Suprapubic skin (tissue), 3 donors: Measurements from ENCODE around the gene KREMEN1.

Source experiments
- EP300 ChIP-seq: sonication (generic); formaldehyde crosslinking; IDR thresholded peaks from one replicate; pipeline ENCODE4 v1.6.1; 2017; ENCODE audit warnings: antibody characterized with exemption
- POLR2A ChIP-seq, 2 donors: fragments of 450-650 bp; IDR thresholded peaks; one replicate each; pipeline ENCODE4 v1.6.1; 2017; ENCODE audit warnings: antibody characterized with exemption in 2 of 2, mild to moderate bottlenecking in 2 of 2, moderate library complexity in 2 of 2
- TF ChIP-seq, protein P1 (sequence below), 2 donors: fragments of 200-600 bp in 1 of 2; fragments of 450-650 bp in 1 of 2; sonication (generic) in 1 of 2; IDR thresholded peaks; one replicate each; pipeline ENCODE4 v1.5.1; 2016 to 2019; ENCODE audit warnings: antibody characterized with exemption in 2 of 2, mild to moderate bottlenecking in 1 of 2, moderate library complexity in 1 of 2

DNA sequence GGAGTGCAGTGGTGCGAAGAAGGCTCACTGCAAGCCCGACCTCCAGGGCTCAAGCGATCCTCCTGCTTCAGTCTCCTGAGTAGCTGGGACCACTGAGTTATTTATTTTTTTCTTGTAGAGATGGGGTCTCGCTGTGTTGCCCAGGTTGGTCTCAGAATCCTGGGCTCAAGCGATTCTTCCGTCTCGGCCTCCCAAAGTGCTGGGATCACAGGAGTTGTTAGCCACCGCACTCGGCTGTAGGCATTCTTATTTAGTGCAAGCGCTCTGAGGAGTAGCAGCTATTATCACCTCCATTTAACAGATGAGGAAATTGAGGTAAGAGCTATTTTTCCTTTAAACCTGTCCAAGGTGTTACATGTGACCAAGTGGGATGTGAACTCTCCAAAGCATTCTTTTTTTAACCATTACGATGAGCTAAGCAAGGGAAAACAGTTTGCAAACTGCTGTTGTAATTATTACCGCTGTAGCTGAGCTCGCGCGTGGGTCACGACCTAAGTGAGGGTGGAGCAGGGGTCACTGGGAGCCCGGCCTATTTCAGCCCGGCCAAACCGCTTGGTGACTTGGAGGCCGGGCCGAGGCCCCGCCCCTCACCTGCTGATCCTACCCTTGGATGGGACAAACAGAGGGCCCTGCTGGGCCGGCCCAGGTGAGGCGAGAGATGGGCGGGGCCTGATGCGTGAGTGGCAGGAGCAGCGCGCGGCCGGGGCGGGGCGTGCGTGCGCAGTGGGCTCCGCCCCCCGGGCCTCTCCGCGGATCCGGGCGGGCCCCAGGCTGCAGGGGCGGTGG is 449 bp upstream of the KREMEN1 start:
- TF ChIP-seq, protein P1, sequence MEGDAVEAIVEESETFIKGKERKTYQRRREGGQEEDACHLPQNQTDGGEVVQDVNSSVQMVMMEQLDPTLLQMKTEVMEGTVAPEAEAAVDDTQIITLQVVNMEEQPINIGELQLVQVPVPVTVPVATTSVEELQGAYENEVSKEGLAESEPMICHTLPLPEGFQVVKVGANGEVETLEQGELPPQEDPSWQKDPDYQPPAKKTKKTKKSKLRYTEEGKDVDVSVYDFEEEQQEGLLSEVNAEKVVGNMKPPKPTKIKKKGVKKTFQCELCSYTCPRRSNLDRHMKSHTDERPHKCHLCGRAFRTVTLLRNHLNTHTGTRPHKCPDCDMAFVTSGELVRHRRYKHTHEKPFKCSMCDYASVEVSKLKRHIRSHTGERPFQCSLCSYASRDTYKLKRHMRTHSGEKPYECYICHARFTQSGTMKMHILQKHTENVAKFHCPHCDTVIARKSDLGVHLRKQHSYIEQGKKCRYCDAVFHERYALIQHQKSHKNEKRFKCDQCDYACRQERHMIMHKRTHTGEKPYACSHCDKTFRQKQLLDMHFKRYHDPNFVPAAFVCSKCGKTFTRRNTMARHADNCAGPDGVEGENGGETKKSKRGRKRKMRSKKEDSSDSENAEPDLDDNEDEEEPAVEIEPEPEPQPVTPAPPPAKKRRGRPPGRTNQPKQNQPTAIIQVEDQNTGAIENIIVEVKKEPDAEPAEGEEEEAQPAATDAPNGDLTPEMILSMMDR (IDR thresholded peaks at IDR 0.05) = no peak
- TF ChIP-seq POLR2A (IDR thresholded peaks at IDR 0.05) (no peak), EP300 (no peak)
